Adrenal gland (tissue), 12 donors: ENCODE data around the gene ACVR1B. TPM values are rescaled to one million over a fixed set of nuclear protein-coding genes. Genes with fewer than 3 reads are reported as not detected.

ENCODE experiments used
- DNase-seq, 7 donors: peaks; one replicate each; pipeline ENCODE4 v3.0.0-alpha.2; 2019 to 2020
- H3K27ac ChIP-seq, 5 donors: fragments of 200-600 bp; sonication (generic) in 4 of 5; 1 replicate in 3 of 5; 2 replicates in 2 of 5; pipeline versions ENCODE4 v1.5.1 to v1.8.0; 2016 to 2020; ENCODE audit warnings: mild to moderate bottlenecking in 1 of 5
- H3K27me3 ChIP-seq: fragments of 200-600 bp; 2 replicates; pipeline ENCODE4 v1.8.0; 2021
- H3K36me3 ChIP-seq, 2 donors: fragments of 200-600 bp; replicated peaks in 1 of 2; 1 replicate in 1 of 2; 2 replicates in 1 of 2; pipeline versions ENCODE4 v1.5.1 to v1.8.0; 2018 to 2022
- H3K4me1 ChIP-seq, 2 donors: fragments of 200-600 bp; replicated peaks in 1 of 2; 1 replicate in 1 of 2; 2 replicates in 1 of 2; pipeline versions ENCODE4 v1.5.1 to v1.8.0; 2018 to 2021
- H3K4me3 ChIP-seq, 4 donors: fragments of 200-600 bp; sonication (generic) in 3 of 4; one replicate each; pipeline ENCODE4 v1.5.1; 2016 to 2018
- H3K9me3 ChIP-seq, 3 donors: fragments of 200-600 bp; sonication (generic) in 1 of 3; replicated peaks in 1 of 3; 1 replicate in 2 of 3; 2 replicates in 1 of 3; pipeline versions ENCODE4 v1.5.1 to v1.8.0; 2016 to 2021
- POLR2A ChIP-seq, 2 donors: fragments of 450-650 bp; IDR thresholded peaks; one replicate each; pipeline ENCODE4 v1.6.1; 2017; ENCODE audit warnings: antibody characterized with exemption in 2 of 2, mild to moderate bottlenecking in 2 of 2, moderate library complexity in 1 of 2
- WGBS, 4 donors: extraction: QIAGEN DNeasy Blood & Tissue Kit in 2 of 4; methylation state at CpG; one replicate each; pipeline versions ENCODE4 v1.1.5 to v1.1.7; 2013 to 2017; 5-methylcytosine and 5-hydroxymethylcytosine counted together
- intact Hi-C, 2 donors: fragments of 100-400 bp; cut with DNase I; formaldehyde crosslinking; loops; one replicate each; pipeline versions ENCODE4 v1.14.1 to v1.15.0; 2022 to 2023
- polyA plus RNA-seq, 3 donors: library from polyadenylated mRNA; stranded (reverse); fragments of 200-250 nt in 2 of 3; fragments of 350-450 nt in 1 of 3; fragmentation: Illumina TruSeq in 1 of 3; extraction: RNeasy Lipid Tissue Mini Kit (QIAGEN cat#74804) in 1 of 3; gene quantifications; one replicate each; pipeline ENCODE4 v1.2.3, GENCODE V29; 2013 to 2014
- total RNA-seq, 9 donors: library from RNA; depleted of rRNA in 4 of 9; stranded (reverse); fragments of >200 nt in 4 of 9; fragments of 120-200 nt in 1 of 9; fragmentation: NEBNext Ultra II Directional in 1 of 9; extraction: Animal tissue kit (Norgen Biotek cat#: 25700) in 1 of 9; gene quantifications; one replicate each; pipeline versions ENCODE4 v1.1.0 to v1.2.4, GENCODE V29; 2013 to 2023
- TF ChIP-seq, protein P1 (sequence below), 6 experiments: fragments of 450-650 bp in 4 of 6; fragments of 200-600 bp in 2 of 6; sonication (generic) in 1 of 6; IDR thresholded peaks; 1 replicate in 5 of 6; 2 replicates in 1 of 6; pipeline versions ENCODE4 v1.5.1 to v1.8.0; 2016 to 2021; ENCODE audit warnings: antibody characterized with exemption in 6 of 6, mild to moderate bottlenecking in 2 of 6, moderate library complexity in 1 of 6
- donor health status: healthy with polysubstance abuse.
- donor health status: Bipolar disorder and iron deficiency.
- donor health status: DM: yes; HTN: yes; CAD: no.
- donor health status: DM: no; HTN: no; CAD: no.
- donor health status: DM: no; HTN: no; CAD: no.
- donor health status: DM: yes; HTN: yes; CAD: no.

The ACVR1B gene
- total and polyA plus RNA-seq, 12 donors, result 6.3 to 26.3 (median 13.9) TPM

DNA sequence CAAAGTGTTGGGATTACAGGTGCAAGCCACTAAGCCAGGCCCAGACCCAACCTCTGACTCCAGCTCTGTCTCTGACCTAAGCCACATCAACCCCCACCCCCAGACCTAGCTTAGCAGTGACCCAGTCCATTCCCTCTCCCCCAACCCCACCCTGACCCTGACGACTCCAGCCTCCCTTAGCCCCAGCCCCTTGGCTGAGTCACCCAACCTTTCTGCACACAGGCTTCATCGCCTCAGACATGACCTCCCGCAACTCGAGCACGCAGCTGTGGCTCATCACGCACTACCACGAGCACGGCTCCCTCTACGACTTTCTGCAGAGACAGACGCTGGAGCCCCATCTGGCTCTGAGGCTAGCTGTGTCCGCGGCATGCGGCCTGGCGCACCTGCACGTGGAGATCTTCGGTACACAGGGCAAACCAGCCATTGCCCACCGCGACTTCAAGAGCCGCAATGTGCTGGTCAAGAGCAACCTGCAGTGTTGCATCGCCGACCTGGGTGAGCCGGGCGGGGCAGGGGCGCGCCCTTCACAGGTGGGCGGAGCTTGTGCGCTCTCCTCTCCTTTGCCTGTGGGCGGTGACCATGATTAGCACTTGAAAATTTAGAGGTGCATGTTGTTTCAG, 36.4 kb upstream of the ACVR1B start:
- WGBS, 4 donors, result 82 to 90% (median 84%) methylated on average over 14 to 28 of the region's 28 CpGs
- H3K36me3 ChIP-seq, result peaks cover 0 to 15% of the 10 kb centered on the region in 2 donors
- no peak overlapping the region for H3K4me3 ChIP-seq
- intact Hi-C loops, result no loop called here
- no peaks in the 10 kb centered on the region for H3K27me3 ChIP-seq
- H3K27ac ChIP-seq, result no peak overlapping the region
- no peaks in the 10 kb centered on the region for H3K9me3 ChIP-seq
- TF ChIP-seq POLR2A (IDR thresholded peaks at IDR 0.05), result no peak
- TF ChIP-seq, protein P1, sequence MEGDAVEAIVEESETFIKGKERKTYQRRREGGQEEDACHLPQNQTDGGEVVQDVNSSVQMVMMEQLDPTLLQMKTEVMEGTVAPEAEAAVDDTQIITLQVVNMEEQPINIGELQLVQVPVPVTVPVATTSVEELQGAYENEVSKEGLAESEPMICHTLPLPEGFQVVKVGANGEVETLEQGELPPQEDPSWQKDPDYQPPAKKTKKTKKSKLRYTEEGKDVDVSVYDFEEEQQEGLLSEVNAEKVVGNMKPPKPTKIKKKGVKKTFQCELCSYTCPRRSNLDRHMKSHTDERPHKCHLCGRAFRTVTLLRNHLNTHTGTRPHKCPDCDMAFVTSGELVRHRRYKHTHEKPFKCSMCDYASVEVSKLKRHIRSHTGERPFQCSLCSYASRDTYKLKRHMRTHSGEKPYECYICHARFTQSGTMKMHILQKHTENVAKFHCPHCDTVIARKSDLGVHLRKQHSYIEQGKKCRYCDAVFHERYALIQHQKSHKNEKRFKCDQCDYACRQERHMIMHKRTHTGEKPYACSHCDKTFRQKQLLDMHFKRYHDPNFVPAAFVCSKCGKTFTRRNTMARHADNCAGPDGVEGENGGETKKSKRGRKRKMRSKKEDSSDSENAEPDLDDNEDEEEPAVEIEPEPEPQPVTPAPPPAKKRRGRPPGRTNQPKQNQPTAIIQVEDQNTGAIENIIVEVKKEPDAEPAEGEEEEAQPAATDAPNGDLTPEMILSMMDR (IDR thresholded peaks at IDR 0.05), result no peak
- DNase-seq, result no peak
- peaks cover 11 to 43% of the 10 kb centered on the region in 2 donors for H3K4me1 ChIP-seq

DNA sequence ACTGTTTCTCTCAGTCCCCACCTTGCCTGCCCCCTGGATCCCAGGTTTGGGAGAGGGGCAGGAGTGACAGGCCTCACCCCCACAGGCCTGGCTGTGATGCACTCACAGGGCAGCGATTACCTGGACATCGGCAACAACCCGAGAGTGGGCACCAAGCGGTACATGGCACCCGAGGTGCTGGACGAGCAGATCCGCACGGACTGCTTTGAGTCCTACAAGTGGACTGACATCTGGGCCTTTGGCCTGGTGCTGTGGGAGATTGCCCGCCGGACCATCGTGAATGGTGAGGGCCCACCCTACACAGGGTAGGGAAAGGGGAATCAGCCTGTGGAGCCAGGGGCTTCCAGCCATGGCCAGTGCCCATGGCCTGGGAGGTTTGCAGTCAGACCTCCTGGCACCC, 35.5 kb upstream of the ACVR1B start:
- Histone ChIP-seq H3K36me3 (peaks cover 0 to 15% of the 10 kb centered on the region in 2 donors), H3K4me1 (peaks cover 9 to 34% of the 10 kb centered on the region in 2 donors), H3K9me3 (no peaks in the 10 kb centered on the region), H3K27me3 (no peaks in the 10 kb centered on the region), H3K27ac (no peak overlapping the region), H3K4me3 (no peak overlapping the region)
- 90 to 100% (median 93%) methylated on average over 3 to 11 of the region's 11 CpGs for WGBS, 4 donors
- no peak for TF ChIP-seq POLR2A (IDR thresholded peaks at IDR 0.05)
- TF ChIP-seq, protein P1 (IDR thresholded peaks at IDR 0.05), result no peak
- no peak for DNase-seq
- intact Hi-C loops, result no loop called here

- no peaks in the 10 kb centered on the region for H3K27me3 ChIP-seq
- no peaks in the 10 kb centered on the region for H3K9me3 ChIP-seq
- peaks cover 0 to 26% of the 10 kb centered on the region in 2 donors for H3K4me1 ChIP-seq
- 79 to 90% (median 84%) methylated on average over 10 of the region's 10 CpGs for WGBS, 4 donors
- peaks cover 0 to 15% of the 10 kb centered on the region in 2 donors for H3K36me3 ChIP-seq
- TF ChIP-seq, protein P1 (IDR thresholded peaks at IDR 0.05), result no peak
- TF ChIP-seq POLR2A (IDR thresholded peaks at IDR 0.05), result no peak
- no peak for DNase-seq
- intact Hi-C loops, result no loop called here
- H3K4me3 ChIP-seq, result no peak overlapping the region
- H3K27ac ChIP-seq, result no peak overlapping the region
Measured at GRCh38 chr12:51917041-51917590, 34.4 kb upstream of the ACVR1B start.

DNA sequence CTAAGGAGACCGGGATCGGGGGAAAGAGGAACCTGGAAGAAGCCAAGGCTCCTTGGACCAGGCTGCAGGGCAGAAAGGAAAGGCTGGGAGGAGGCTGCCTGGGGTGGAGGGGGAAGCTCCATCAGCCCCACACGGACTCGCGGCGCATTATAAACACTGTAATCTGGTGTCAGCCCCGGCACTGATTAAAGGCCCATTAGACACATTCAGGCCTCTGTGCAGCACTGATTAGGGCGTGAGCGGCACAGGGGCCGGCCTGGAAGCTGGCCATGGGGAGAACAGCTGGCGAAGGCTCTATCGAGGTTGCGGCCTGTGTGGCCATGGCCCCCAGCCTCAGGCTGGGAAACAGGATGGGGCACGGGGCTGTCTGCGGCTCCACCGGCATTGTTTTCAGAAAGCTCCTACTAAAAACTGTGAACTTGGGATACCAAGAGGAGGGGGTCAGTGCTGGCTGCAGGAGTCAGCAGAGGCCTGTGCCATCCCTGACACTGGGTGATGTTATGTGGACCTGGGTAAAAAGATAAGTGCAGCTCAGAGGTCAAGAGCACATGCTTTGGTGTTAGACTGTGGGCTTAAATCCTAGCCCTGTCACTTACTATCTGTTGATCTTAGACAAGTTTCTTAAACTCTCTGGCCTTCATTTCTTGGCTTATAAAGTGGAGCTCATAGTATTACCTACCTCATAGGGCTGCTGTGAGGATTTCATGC, 33.6 kb upstream of the ACVR1B start:
- Histone ChIP-seq H3K4me3 (no peak overlapping the region), H3K36me3 (peaks cover 0 to 15% of the 10 kb centered on the region in 2 donors), H3K27ac (peak overlapping the region in 2 of 5 donors; percentile 47 to 58), H3K9me3 (no peaks in the 10 kb centered on the region), H3K27me3 (no peaks in the 10 kb centered on the region), H3K4me1 (peaks cover 3 to 26% of the 10 kb centered on the region in 2 donors)
- no peak for DNase-seq
- no peak for TF ChIP-seq POLR2A (IDR thresholded peaks at IDR 0.05)
- TF ChIP-seq, protein P1 (IDR thresholded peaks at IDR 0.05), result no peak
- intact Hi-C loops, result no loop called here
- WGBS, 4 donors, result 70 to 77% (median 74%) methylated on average over 11 to 16 of the region's 16 CpGs
